ENCODE data around the gene LZTS2. TPM values are rescaled to one million over a fixed set of nuclear protein-coding genes. Genes with fewer than 3 reads are reported as not detected.

Gene LZTS2
- total and polyA plus RNA-seq, 10 of the 15 experiments (the other 5 are each of a cell fraction or from before 2014, with no cell fraction given): 0.08 to 13.4 (median 7.2) TPM

- TF ChIP-seq MEF2B (IDR thresholded peaks at IDR 0.05; ENCODE audit: partially characterized antibody, poor library complexity, severe bottlenecking) (peak; percentile 70), POU2F2 (IDR thresholded peaks at IDR 0.05; ENCODE audit: borderline replicate concordance, low read depth, low read length) (no peak), NR2C2 (IDR thresholded peaks at IDR 0.05; ENCODE audit: borderline replicate concordance, control insufficient read depth, insufficient read length, low read depth) (no peak), YY1 (IDR thresholded peaks at IDR 0.05; ENCODE audit: low read depth, low read length) (no peak), RAD21 (IDR thresholded peaks at IDR 0.05; ENCODE audit: insufficient read depth, low read depth, low read length) (no peak), CHD1 (IDR thresholded peaks at IDR 0.05; ENCODE audit: low read depth, low read length) (no peak), YBX1 (IDR thresholded peaks at IDR 0.05) (no peak), SKIL (IDR thresholded peaks at IDR 0.05; ENCODE audit: low read depth, poor library complexity, severe bottlenecking) (peak; percentile 33), PKNOX1 (IDR thresholded peaks at IDR 0.05) (no peak), RUNX3 (IDR thresholded peaks at IDR 0.05; ENCODE audit: low read length) (no peak), MEF2A (IDR thresholded peaks at IDR 0.05; ENCODE audit: insufficient read depth, low read depth, low read length) (0 out of 2 replicates have a peak, but pooled peaks have one; percentile 17), CUX1 (IDR thresholded peaks at IDR 0.05; ENCODE audit: insufficient replicate concordance, low read depth, low read length) (no peak), USF2 (IDR thresholded peaks at IDR 0.05; ENCODE audit: borderline replicate concordance, low read depth, low read length) (no peak; the same call in 1 of the 2 replicates), CBFB (IDR thresholded peaks at IDR 0.05; ENCODE audit: low read depth) (no peak), ATF7 (IDR thresholded peaks at IDR 0.05; ENCODE audit: low read depth) (no peak), STAT1 (conservative IDR thresholded peaks at IDR 0.05) (no peak), ZNF207 (IDR thresholded peaks at IDR 0.05; ENCODE audit: borderline replicate concordance) (no peak), TCF12 (IDR thresholded peaks at IDR 0.05; ENCODE audit: low read depth, low read length) (peak; percentile 74), WRNIP1 (IDR thresholded peaks at IDR 0.05; ENCODE audit: borderline replicate concordance, low read depth, low read length) (no peak), HDGF (IDR thresholded peaks at IDR 0.05) (peak; percentile 87; the same call in 1 of the 2 replicates), HDAC2 (IDR thresholded peaks at IDR 0.05) (no peak)
Measured at GRCh38 chr10:100998183-100998990, 1.2 kb upstream of the LZTS2 start (continued).
